ENCODE measurements around the gene NECTIN1.

NECTIN1 gene

GRCh38 chr11:119671051-119671450 lies 57.9 kb downstream of the NECTIN1 start:
- no peak for DNase-seq (ENCODE audit: low read depth)

- no peak for DNase-seq (ENCODE audit: low read depth)
These were observed 59.5 kb downstream of the NECTIN1 start for GRCh38 chr11:119669487-119669886.

- DNase-seq (ENCODE audit: low read depth), result no peak
These were observed 60.3 kb downstream of the NECTIN1 start for GRCh38 chr11:119668676-119669075.

GRCh38 chr11:119666463-119667131 lies 62.4 kb downstream of the NECTIN1 start:
- peak; percentile 48 for DNase-seq (ENCODE audit: low read depth)

- DNase-seq (ENCODE audit: low read depth), result no peak
These were observed 62.9 kb downstream of the NECTIN1 start for GRCh38 chr11:119666061-119666460.

GRCh38 chr11:119664701-119665420 lies 64.1 kb downstream of the NECTIN1 start:
- no peak for DNase-seq (ENCODE audit: low read depth)

GRCh38 chr11:119664063-119664572 lies 64.9 kb downstream of the NECTIN1 start:
- DNase-seq (ENCODE audit: low read depth), result no peak

GRCh38 chr11:119663279-119663678 lies 65.7 kb downstream of the NECTIN1 start:
- DNase-seq (ENCODE audit: low read depth), result no peak

GRCh38 chr11:119661226-119661625 lies 67.8 kb downstream of the NECTIN1 start:
- no peak for DNase-seq (ENCODE audit: low read depth)

GRCh38 chr11:119659971-119660723 lies 68.9 kb downstream of the NECTIN1 start:
- no peak for DNase-seq (ENCODE audit: low read depth)

- no peak for DNase-seq (ENCODE audit: low read depth)
These were observed 75.9 kb downstream of the NECTIN1 start for GRCh38 chr11:119652907-119653659.

GRCh38 chr11:119651802-119652584 lies 77.0 kb downstream of the NECTIN1 start:
- DNase-seq (ENCODE audit: low read depth), result no peak

- DNase-seq (ENCODE audit: low read depth), result no peak
These were observed 78.7 kb downstream of the NECTIN1 start for GRCh38 chr11:119650251-119650650.

GRCh38 chr11:119647254-119647653 lies 81.7 kb downstream of the NECTIN1 start:
- DNase-seq (ENCODE audit: low read depth), result no peak

GRCh38 chr11:119645018-119645417 lies 84.0 kb downstream of the NECTIN1 start:
- DNase-seq (ENCODE audit: low read depth), result no peak

- DNase-seq (ENCODE audit: low read depth), result no peak
These were observed 84.5 kb downstream of the NECTIN1 start for GRCh38 chr11:119644502-119644901.

- no peak for DNase-seq (ENCODE audit: low read depth)
These were observed 85.1 kb downstream of the NECTIN1 start for GRCh38 chr11:119643876-119644225.

- DNase-seq (ENCODE audit: low read depth), result no peak
These were observed 85.7 kb downstream of the NECTIN1 start for GRCh38 chr11:119643212-119643875.

- DNase-seq (ENCODE audit: low read depth), result no peak
These were observed 86.8 kb downstream of the NECTIN1 start for GRCh38 chr11:119641983-119642745.

- DNase-seq (ENCODE audit: low read depth), result no peak
These were observed 88.5 kb downstream of the NECTIN1 start for GRCh38 chr11:119640541-119640940.
